GM19463 (cell line): ENCODE results near the gene DAZAP2.

Source experiments
- ATAC-seq: cut with Tn5 transposase; IDR thresholded peaks from one replicate; pipeline ENCODE4 v1.9.1; 2021; ENCODE audit warnings: mild to moderate bottlenecking, moderate library complexity; ENCODE audit not compliant: unreplicated experiment

Gene DAZAP2, protein sequence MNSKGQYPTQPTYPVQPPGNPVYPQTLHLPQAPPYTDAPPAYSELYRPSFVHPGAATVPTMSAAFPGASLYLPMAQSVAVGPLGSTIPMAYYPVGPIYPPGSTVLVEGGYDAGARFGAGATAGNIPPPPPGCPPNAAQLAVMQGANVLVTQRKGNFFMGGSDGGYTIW

DNA sequence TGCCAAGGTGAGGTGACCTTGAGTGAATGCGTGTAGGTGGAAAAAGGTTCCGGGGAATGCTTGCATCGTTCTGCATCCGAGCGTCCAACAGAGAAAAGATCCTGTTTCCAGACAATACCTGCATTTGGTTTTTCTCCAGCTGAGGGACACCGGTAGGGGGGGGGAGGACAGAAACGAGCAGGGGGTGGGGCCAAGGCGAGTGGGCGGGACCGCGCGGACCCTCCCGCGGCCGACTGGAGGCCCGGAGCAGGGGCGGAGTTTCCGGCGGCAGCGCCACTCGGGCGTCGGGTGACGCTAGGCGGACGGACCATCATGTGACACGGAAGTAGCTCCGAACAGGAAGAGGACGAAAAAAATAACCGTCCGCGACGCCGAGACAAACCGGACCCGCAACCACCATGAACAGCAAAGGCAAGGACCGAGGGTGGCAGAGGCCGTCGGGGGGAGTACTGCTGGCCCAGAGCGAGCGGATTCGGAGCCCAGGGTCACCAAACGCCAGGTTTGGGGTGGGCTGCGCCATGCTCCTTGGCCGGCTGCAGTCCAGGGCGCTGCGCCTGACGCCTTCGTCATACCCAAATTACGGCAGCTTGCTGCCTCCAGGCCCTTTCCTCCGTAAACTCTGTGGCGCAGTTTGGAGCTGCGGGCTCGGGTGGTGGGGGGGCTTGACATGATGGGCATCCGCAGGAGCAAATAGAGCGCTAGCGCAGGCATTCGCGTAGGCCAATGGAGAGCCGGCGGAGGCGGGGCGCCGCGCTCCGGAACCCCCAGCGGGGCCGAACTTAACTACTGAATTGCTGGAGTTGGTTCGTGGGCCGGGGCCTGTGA is at the start of gene DAZAP2:
TSS of gene DAZAP2 (plus strand) at position 317 of the 825 bp plus-strand sequence. CDS start at position 399, 82 bp downstream.
- ATAC-seq = peak; percentile 92

DNA sequence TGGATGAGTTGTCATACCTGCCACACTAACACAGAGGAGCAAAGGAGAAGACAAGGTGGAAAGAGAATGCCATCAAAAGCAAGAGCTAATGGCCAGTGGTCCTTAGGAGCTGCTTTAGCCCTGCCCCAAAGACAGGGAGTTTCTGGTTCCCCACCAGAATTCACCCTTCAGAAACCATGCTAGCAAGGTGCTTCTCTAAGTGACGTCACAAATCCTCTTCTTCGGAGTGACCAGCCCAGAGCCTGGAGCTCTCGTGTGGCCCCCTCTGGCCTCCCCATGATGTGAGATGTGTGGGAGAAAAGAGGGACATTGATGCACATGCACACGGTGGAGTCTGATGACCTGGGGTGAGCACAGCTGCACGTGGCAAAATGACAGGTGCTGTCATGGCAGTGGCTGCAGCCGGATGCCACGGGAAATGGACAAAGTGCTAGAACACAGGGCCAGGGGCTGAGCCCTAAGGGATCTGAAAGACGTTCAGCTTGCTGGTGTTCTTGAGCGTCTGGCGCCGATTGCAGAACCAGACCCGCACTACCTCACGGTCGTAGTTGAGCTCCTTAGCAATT is 48.8 kb upstream of the DAZAP2 start:
- ATAC-seq = no peak

DNA sequence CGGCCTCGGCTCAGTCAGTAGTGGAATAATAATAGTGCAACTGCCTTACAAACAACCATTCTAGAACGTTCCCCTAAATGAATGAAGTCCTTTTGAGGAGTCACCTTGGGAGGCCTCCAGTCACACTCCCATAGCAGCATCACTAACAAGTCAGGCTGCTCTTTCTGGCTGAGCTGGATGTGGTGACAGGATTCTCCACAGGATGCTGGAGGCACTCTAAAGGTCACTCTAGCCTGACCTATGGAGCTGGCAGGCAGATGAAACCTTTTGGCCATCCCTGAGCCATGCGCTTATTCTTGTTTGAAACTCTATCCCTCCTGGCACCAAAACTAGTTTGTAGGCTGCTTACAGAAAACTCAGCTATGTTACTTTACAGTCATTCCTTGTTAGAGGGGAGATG is 47.8 kb upstream of the DAZAP2 start:
- no peak for ATAC-seq

- ATAC-seq = no peak
These were observed 46.9 kb upstream of the DAZAP2 start for GRCh38 chr12:51191516-51192283.

- no peak for ATAC-seq
These were observed 46.3 kb upstream of the DAZAP2 start for GRCh38 chr12:51192284-51192671.

- no peak for ATAC-seq
These were observed 42.8 kb upstream of the DAZAP2 start for GRCh38 chr12:51195841-51196240.

GRCh38 chr12:51196547-51196946 is 42.1 kb upstream of the DAZAP2 start:
- ATAC-seq = no peak

DNA sequence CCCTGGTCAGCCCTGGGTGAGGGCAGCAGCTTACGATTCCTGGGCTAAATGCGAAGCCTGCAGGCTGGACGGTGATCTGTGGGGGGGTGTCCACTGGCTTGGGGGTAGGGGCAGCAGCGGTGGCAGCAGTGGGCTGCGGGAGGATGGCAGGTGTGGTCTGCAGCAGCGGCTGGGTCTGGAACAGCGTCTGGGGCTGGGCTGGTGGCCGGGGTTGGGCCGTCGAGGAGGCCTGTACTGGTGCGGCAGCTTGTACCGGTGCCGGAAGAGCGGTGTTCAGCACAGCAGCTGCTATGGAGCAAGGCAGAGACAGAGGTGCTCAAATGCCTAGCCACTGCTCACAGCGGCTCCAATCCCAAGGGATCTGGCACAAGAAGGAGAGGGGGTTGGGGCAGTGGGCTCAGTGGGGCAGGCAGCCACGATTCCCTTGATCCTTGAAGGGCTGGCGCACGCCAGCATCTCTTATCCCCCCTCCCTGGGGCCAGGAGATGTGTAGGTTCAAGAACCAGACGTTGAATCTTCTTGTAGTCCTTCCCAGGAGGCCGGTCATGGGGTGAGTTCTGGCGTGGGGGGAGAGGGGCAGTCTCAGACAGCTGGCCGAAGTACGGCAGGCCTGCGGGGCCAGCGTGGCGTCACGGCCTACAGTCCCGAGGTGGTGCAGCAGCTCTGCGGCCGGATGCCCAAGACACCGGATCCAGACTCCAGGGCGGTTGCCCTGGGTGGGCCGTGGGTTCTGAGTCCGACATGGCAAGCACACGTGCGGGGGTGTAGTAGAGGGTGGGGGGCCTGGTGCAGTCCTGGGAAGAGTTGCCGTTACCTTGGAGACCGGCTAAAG is 40.7 kb upstream of the DAZAP2 start:
- ATAC-seq = no peak

DNA sequence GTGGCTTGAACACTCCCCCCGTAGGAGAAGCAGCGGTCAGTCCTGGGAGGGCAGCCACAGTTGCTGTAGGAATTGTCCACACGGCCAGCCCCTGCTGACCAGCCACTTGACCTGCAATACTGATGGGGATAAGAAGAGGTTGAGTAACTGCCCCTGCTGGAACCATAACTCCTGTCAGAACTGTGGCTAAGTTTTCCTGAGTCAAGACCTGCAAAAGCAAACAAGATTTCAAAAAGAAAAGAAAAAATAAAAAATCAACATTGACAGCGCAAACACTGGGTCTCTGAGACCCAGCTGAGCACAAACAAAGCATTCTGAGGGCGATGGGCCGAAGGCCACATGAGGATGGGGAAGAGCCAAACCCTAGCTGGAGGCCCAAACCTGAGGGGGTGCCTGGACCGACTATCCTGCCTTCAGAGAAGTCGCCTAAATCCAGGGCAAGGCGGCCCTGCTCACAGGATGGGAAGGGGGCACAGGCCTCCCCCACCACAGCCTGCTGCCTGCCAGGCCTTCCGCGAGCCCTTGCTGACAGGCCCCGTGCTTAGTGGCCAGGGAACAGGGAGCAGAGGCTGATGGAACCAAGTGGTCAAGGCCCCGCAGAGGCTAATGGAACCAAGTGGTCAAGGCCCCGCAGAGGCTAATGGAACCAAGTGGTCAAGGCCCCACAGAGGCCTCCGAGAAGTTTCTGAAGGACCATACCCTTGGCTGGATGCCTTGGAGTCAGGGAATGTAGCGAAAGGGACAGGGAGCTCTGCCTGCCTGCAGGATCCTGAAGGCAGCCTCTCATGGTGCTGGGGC is 39.9 kb upstream of the DAZAP2 start:
- no peak for ATAC-seq

- no peak for ATAC-seq
These were observed 39.2 kb upstream of the DAZAP2 start for GRCh38 chr12:51199366-51199945.

GRCh38 chr12:51200156-51200555 is 38.5 kb upstream of the DAZAP2 start:
- no peak for ATAC-seq

- no peak for ATAC-seq
These were observed 37.8 kb upstream of the DAZAP2 start for GRCh38 chr12:51200806-51201205.

DNA sequence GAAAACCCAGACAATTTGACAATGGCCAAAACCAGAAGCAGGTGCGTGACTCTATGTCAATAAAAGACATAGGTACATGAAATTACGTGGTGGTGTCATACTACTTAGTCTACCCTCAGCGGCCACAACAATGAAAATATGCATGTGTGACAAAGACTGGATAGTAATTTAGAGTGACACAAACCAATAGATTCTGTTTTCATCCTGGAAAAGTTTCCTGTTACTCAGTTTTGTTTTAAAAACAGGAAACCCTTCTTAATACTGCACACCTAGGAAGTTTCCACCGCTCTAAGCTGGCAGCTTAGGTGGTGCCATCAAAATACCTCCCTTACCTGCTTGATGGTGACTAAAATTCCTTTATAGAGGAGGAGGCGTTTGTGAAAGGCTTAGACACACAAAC is 35.9 kb upstream of the DAZAP2 start:
- no peak for ATAC-seq

- no peak for ATAC-seq
These were observed 33.3 kb upstream of the DAZAP2 start for GRCh38 chr12:51205350-51205749.

GRCh38 chr12:51208016-51208660 is 30.5 kb upstream of the DAZAP2 start:
- no peak for ATAC-seq

- no peak for ATAC-seq
These were observed 29.4 kb upstream of the DAZAP2 start for GRCh38 chr12:51209259-51209658.

- ATAC-seq = no peak
These were observed 27.8 kb upstream of the DAZAP2 start for GRCh38 chr12:51210690-51211395.

GRCh38 chr12:51214895-51215294 is 23.7 kb upstream of the DAZAP2 start:
- ATAC-seq = no peak
